T-helper 1 cell treated with Interleukin-12 subunit alpha and Interleukin-12 subunit beta and Interleukin-4 antibody, amounts not matched to agents 30 μg/mL and 1 μg/mL, for 36 hours (primary cell): ENCODE results near the gene GNAL.

ENCODE experiments used
- H3K27ac Mint-ChIP-seq: one replicate; pipeline ENCODE4 v1.8.0; 2021; ENCODE audit warnings: mild to moderate bottlenecking, mixed read lengths
- H3K27me3 Mint-ChIP-seq: one replicate; pipeline ENCODE4 v1.8.0; 2021; ENCODE audit warnings: low read depth, mixed read lengths
- H3K36me3 Mint-ChIP-seq: one replicate; pipeline ENCODE4 v1.8.0; 2021; ENCODE audit warnings: low read depth, mixed read lengths
- H3K4me1 Mint-ChIP-seq: one replicate; pipeline ENCODE4 v1.8.0; 2021; ENCODE audit warnings: low read depth, mixed read lengths
- H3K4me3 Mint-ChIP-seq: one replicate; pipeline ENCODE4 v1.8.0; 2021; ENCODE audit warnings: mild to moderate bottlenecking, moderate library complexity, mixed read lengths
- H3K9me3 Mint-ChIP-seq: one replicate; pipeline ENCODE4 v1.8.0; 2021; ENCODE audit warnings: mixed read lengths

The GNAL gene

GRCh38 chr18:11664286-11664685 lies 24.8 kb upstream of the GNAL start:
- Mint-ChIP-seq H3K4me3 (no peak overlapping the region), H3K9me3 (no peaks in the 10 kb centered on the region), H3K27ac (no peak overlapping the region), H3K27me3 (no peaks in the 10 kb centered on the region), H3K4me1 (no peaks in the 10 kb centered on the region), H3K36me3 (no peaks in the 10 kb centered on the region)

GRCh38 chr18:11665146-11665545 lies 23.9 kb upstream of the GNAL start:
- Mint-ChIP-seq H3K4me1 (no peaks in the 10 kb centered on the region), H3K27me3 (no peaks in the 10 kb centered on the region), H3K9me3 (no peaks in the 10 kb centered on the region), H3K27ac (no peak overlapping the region), H3K36me3 (no peaks in the 10 kb centered on the region), H3K4me3 (no peak overlapping the region)

- H3K9me3 Mint-ChIP-seq, result no peaks in the 10 kb centered on the region
- H3K4me1 Mint-ChIP-seq, result no peaks in the 10 kb centered on the region
- no peaks in the 10 kb centered on the region for H3K27me3 Mint-ChIP-seq
- no peak overlapping the region for H3K4me3 Mint-ChIP-seq
- H3K36me3 Mint-ChIP-seq, result no peaks in the 10 kb centered on the region
- no peak overlapping the region for H3K27ac Mint-ChIP-seq
These were observed 23.5 kb upstream of the GNAL start for GRCh38 chr18:11665587-11665986.

GRCh38 chr18:11666176-11666575 lies 22.9 kb upstream of the GNAL start:
- no peak overlapping the region for H3K4me3 Mint-ChIP-seq

GRCh38 chr18:11666831-11667230 lies 22.2 kb upstream of the GNAL start:
- Mint-ChIP-seq H3K27me3 (no peaks in the 10 kb centered on the region), H3K4me3 (no peak overlapping the region), H3K36me3 (no peaks in the 10 kb centered on the region), H3K9me3 (no peaks in the 10 kb centered on the region), H3K4me1 (no peaks in the 10 kb centered on the region), H3K27ac (no peak overlapping the region)

More at GRCh38 chr18:11666176-11666575, 22.9 kb upstream of the GNAL start:
- no peaks in the 10 kb centered on the region for H3K36me3 Mint-ChIP-seq
- H3K27me3 Mint-ChIP-seq, result no peaks in the 10 kb centered on the region
- no peaks in the 10 kb centered on the region for H3K4me1 Mint-ChIP-seq
- no peak overlapping the region for H3K27ac Mint-ChIP-seq
- H3K9me3 Mint-ChIP-seq, result no peaks in the 10 kb centered on the region

- H3K4me1 Mint-ChIP-seq, result no peaks in the 10 kb centered on the region
- H3K27me3 Mint-ChIP-seq, result no peaks in the 10 kb centered on the region
- H3K4me3 Mint-ChIP-seq, result no peak overlapping the region
- no peaks in the 10 kb centered on the region for H3K9me3 Mint-ChIP-seq
- no peaks in the 10 kb centered on the region for H3K36me3 Mint-ChIP-seq
- no peak overlapping the region for H3K27ac Mint-ChIP-seq
These were observed 21.5 kb upstream of the GNAL start for GRCh38 chr18:11667578-11667977.

GRCh38 chr18:11668441-11669169 lies 20.5 kb upstream of the GNAL start:
- H3K27ac Mint-ChIP-seq, result no peak overlapping the region
- no peaks in the 10 kb centered on the region for H3K36me3 Mint-ChIP-seq
- no peak overlapping the region for H3K4me3 Mint-ChIP-seq
- H3K27me3 Mint-ChIP-seq, result no peaks in the 10 kb centered on the region
- no peaks in the 10 kb centered on the region for H3K4me1 Mint-ChIP-seq
- H3K9me3 Mint-ChIP-seq, result no peaks in the 10 kb centered on the region

- no peaks in the 10 kb centered on the region for H3K36me3 Mint-ChIP-seq
- no peaks in the 10 kb centered on the region for H3K4me1 Mint-ChIP-seq
- H3K9me3 Mint-ChIP-seq, result no peaks in the 10 kb centered on the region
- no peak overlapping the region for H3K4me3 Mint-ChIP-seq
- no peak overlapping the region for H3K27ac Mint-ChIP-seq
- peaks cover 4% of the 10 kb centered on the region for H3K27me3 Mint-ChIP-seq
These were observed 19.7 kb upstream of the GNAL start for GRCh38 chr18:11669271-11669947.

GRCh38 chr18:11669948-11670275 lies 19.2 kb upstream of the GNAL start:
- H3K4me1 Mint-ChIP-seq, result no peaks in the 10 kb centered on the region

GRCh38 chr18:11671156-11671555 lies 17.9 kb upstream of the GNAL start:
- Mint-ChIP-seq H3K36me3 (no peaks in the 10 kb centered on the region), H3K4me3 (no peak overlapping the region), H3K27ac (no peak overlapping the region), H3K27me3 (peaks cover 4% of the 10 kb centered on the region), H3K9me3 (no peaks in the 10 kb centered on the region), H3K4me1 (no peaks in the 10 kb centered on the region)

More at GRCh38 chr18:11669948-11670275, 19.2 kb upstream of the GNAL start:
- Mint-ChIP-seq H3K27ac (no peak overlapping the region), H3K4me3 (no peak overlapping the region), H3K27me3 (peaks cover 4% of the 10 kb centered on the region), H3K9me3 (no peaks in the 10 kb centered on the region), H3K36me3 (no peaks in the 10 kb centered on the region)

GRCh38 chr18:11672198-11672597 lies 16.9 kb upstream of the GNAL start:
- Mint-ChIP-seq H3K27ac (no peak overlapping the region), H3K9me3 (no peaks in the 10 kb centered on the region), H3K4me3 (no peak overlapping the region), H3K27me3 (peaks cover 7% of the 10 kb centered on the region), H3K4me1 (no peaks in the 10 kb centered on the region), H3K36me3 (no peaks in the 10 kb centered on the region)

- H3K27me3 Mint-ChIP-seq, result peaks cover 7% of the 10 kb centered on the region
- no peaks in the 10 kb centered on the region for H3K9me3 Mint-ChIP-seq
- H3K4me1 Mint-ChIP-seq, result no peaks in the 10 kb centered on the region
- no peaks in the 10 kb centered on the region for H3K36me3 Mint-ChIP-seq
- H3K27ac Mint-ChIP-seq, result no peak overlapping the region
- H3K4me3 Mint-ChIP-seq, result no peak overlapping the region
These were observed 16.1 kb upstream of the GNAL start for GRCh38 chr18:11672846-11673454.

GRCh38 chr18:11673560-11673959 lies 15.5 kb upstream of the GNAL start:
- no peak overlapping the region for H3K4me3 Mint-ChIP-seq
- H3K4me1 Mint-ChIP-seq, result no peaks in the 10 kb centered on the region
- H3K27me3 Mint-ChIP-seq, result peaks cover 7% of the 10 kb centered on the region
- H3K27ac Mint-ChIP-seq, result no peak overlapping the region
- no peaks in the 10 kb centered on the region for H3K36me3 Mint-ChIP-seq
- H3K9me3 Mint-ChIP-seq, result no peaks in the 10 kb centered on the region

- H3K27me3 Mint-ChIP-seq, result peaks cover 7% of the 10 kb centered on the region
- no peaks in the 10 kb centered on the region for H3K9me3 Mint-ChIP-seq
- H3K27ac Mint-ChIP-seq, result no peak overlapping the region
- no peaks in the 10 kb centered on the region for H3K4me1 Mint-ChIP-seq
- H3K4me3 Mint-ChIP-seq, result no peak overlapping the region
- no peaks in the 10 kb centered on the region for H3K36me3 Mint-ChIP-seq
These were observed 14.9 kb upstream of the GNAL start for GRCh38 chr18:11674119-11674518.

- peaks cover 13% of the 10 kb centered on the region for H3K27me3 Mint-ChIP-seq
- no peak overlapping the region for H3K4me3 Mint-ChIP-seq
These were observed 12.7 kb upstream of the GNAL start for GRCh38 chr18:11676386-11676785.

More at GRCh38 chr18:11676386-11676785, 12.7 kb upstream of the GNAL start:
- Mint-ChIP-seq H3K9me3 (no peaks in the 10 kb centered on the region), H3K36me3 (no peaks in the 10 kb centered on the region), H3K27ac (no peak overlapping the region), H3K4me1 (no peaks in the 10 kb centered on the region)
